Measurements from ENCODE around the gene FAM76A.

DNA sequence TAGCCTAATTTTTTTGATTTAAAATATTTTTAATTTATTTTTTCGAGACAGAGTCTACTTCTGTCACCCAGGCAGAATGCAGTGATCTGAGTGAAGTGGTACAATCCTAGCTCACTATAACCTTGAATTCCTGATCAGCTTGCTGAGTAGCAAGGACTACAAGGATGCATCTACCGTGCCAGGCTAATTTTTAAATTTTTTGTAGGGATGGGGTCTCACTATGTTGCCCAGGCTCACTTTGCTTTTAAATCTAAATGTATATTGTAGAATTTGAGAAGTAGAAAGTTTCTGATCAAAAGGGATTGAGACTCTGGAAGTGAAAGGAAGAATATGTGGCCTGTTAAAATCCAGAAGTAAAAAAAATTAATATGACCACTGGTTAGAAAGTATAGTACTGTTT lies 48.9 kb downstream of the FAM76A start:
- TF ChIP-seq, protein P1, sequence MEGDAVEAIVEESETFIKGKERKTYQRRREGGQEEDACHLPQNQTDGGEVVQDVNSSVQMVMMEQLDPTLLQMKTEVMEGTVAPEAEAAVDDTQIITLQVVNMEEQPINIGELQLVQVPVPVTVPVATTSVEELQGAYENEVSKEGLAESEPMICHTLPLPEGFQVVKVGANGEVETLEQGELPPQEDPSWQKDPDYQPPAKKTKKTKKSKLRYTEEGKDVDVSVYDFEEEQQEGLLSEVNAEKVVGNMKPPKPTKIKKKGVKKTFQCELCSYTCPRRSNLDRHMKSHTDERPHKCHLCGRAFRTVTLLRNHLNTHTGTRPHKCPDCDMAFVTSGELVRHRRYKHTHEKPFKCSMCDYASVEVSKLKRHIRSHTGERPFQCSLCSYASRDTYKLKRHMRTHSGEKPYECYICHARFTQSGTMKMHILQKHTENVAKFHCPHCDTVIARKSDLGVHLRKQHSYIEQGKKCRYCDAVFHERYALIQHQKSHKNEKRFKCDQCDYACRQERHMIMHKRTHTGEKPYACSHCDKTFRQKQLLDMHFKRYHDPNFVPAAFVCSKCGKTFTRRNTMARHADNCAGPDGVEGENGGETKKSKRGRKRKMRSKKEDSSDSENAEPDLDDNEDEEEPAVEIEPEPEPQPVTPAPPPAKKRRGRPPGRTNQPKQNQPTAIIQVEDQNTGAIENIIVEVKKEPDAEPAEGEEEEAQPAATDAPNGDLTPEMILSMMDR (IDR thresholded peaks at IDR 0.05; ENCODE audit: borderline replicate concordance, extremely low read depth, low read length, poor library complexity, severe bottlenecking) = no peak
- no peak for TF ChIP-seq EZH2 (IDR thresholded peaks at IDR 0.05; ENCODE audit: borderline replicate concordance, low read depth, low read length, severe bottlenecking)

Data from DND-41 (cell line).